Measurements from ENCODE around the gene ADD3. TPM values are rescaled to one million over a fixed set of nuclear protein-coding genes. Genes with fewer than 3 reads are reported as not detected.
"Not testable (repeated sequence)": the region's sequence is repeated elsewhere in the genome, so short reads cannot be mapped to it uniquely, and the experiment has no call there.

Gene ADD3
- total RNA-seq, 3 donors from 2014 or later, result 14.5 to 18.8 (median 16.6) TPM

- H3K36me3 Mint-ChIP-seq (ENCODE audit: insufficient read depth), result peaks cover 33% of the 10 kb centered on the region
- H3K4me1 Mint-ChIP-seq (ENCODE audit: low read depth), result no peaks in the 10 kb centered on the region
- DNase-seq, result no peak
- ATAC-seq, result no peak
- no peak overlapping the region for H3K4me3 Mint-ChIP-seq
- no peaks in the 10 kb centered on the region for H3K27me3 Mint-ChIP-seq (ENCODE audit: low read depth)
- no peaks in the 10 kb centered on the region for H3K9me3 Mint-ChIP-seq
Observed at GRCh38 chr10:110129490-110129889, 121.7 kb downstream of the ADD3 start.

- H3K4me3 Mint-ChIP-seq, result no peak overlapping the region
- H3K4me1 Mint-ChIP-seq (ENCODE audit: low read depth), result peaks cover 17% of the 10 kb centered on the region
- H3K9me3 Mint-ChIP-seq, result no peaks in the 10 kb centered on the region
- H3K27me3 Mint-ChIP-seq (ENCODE audit: low read depth), result no peaks in the 10 kb centered on the region
- DNase-seq (no peak), ATAC-seq (no peak)
- H3K36me3 Mint-ChIP-seq (ENCODE audit: insufficient read depth), result peaks cover 13% of the 10 kb centered on the region
Observed at GRCh38 chr10:110134917-110135316, 127.1 kb downstream of the ADD3 start.

- not testable (repeated sequence) for DNase-seq; ATAC-seq; H3K27me3 Mint-ChIP-seq (ENCODE audit: low read depth); H3K9me3 Mint-ChIP-seq; H3K4me3 Mint-ChIP-seq
- peaks cover 17% of the 10 kb centered on the region for H3K4me1 Mint-ChIP-seq (ENCODE audit: low read depth)
- peaks cover 11% of the 10 kb centered on the region for H3K36me3 Mint-ChIP-seq (ENCODE audit: insufficient read depth)
Observed at GRCh38 chr10:110135836-110136235, 128.1 kb downstream of the ADD3 start.

GRCh38 chr10:110137142-110137545 is 129.4 kb downstream of the ADD3 start:
- DNase-seq, result no peak
- Mint-ChIP-seq H3K4me3 (no peak overlapping the region), H3K4me1 (ENCODE audit: low read depth) (peaks cover 27% of the 10 kb centered on the region), H3K9me3 (no peaks in the 10 kb centered on the region), H3K27me3 (ENCODE audit: low read depth) (no peaks in the 10 kb centered on the region), H3K36me3 (ENCODE audit: insufficient read depth) (peaks cover 6% of the 10 kb centered on the region)
- peak; percentile 76 for ATAC-seq

- H3K4me3 Mint-ChIP-seq, result no peak overlapping the region
- H3K27me3 Mint-ChIP-seq (ENCODE audit: low read depth), result no peaks in the 10 kb centered on the region
- no peaks in the 10 kb centered on the region for H3K9me3 Mint-ChIP-seq
- peak; percentile 56 to 59 for ATAC-seq
- H3K4me1 Mint-ChIP-seq (ENCODE audit: low read depth), result peaks cover 38% of the 10 kb centered on the region
- DNase-seq, result no peak
- peaks cover under 1% of the 10 kb centered on the region for H3K36me3 Mint-ChIP-seq (ENCODE audit: insufficient read depth)
Observed at GRCh38 chr10:110138197-110138812, 130.5 kb downstream of the ADD3 start.

- H3K36me3 Mint-ChIP-seq (ENCODE audit: insufficient read depth), result no peaks in the 10 kb centered on the region
- H3K4me3 Mint-ChIP-seq, result no peak overlapping the region
- peaks cover 4% of the 10 kb centered on the region for H3K27me3 Mint-ChIP-seq (ENCODE audit: low read depth)
- ATAC-seq, result no peak
- H3K9me3 Mint-ChIP-seq, result no peaks in the 10 kb centered on the region
- peaks cover 40% of the 10 kb centered on the region for H3K4me1 Mint-ChIP-seq (ENCODE audit: low read depth)
- DNase-seq, result no peak
Observed at GRCh38 chr10:110141185-110141584, 133.4 kb downstream of the ADD3 start.

- Mint-ChIP-seq H3K4me3 (no peak overlapping the region), H3K9me3 (no peaks in the 10 kb centered on the region), H3K36me3 (ENCODE audit: insufficient read depth) (no peaks in the 10 kb centered on the region), H3K27me3 (ENCODE audit: low read depth) (peaks cover 8% of the 10 kb centered on the region), H3K4me1 (ENCODE audit: low read depth) (peaks cover 36% of the 10 kb centered on the region)
- DNase-seq (no peak), ATAC-seq (no peak)
Observed at GRCh38 chr10:110141871-110142635, 134.3 kb downstream of the ADD3 start.

- Mint-ChIP-seq H3K27me3 (ENCODE audit: low read depth) (peaks cover 10% of the 10 kb centered on the region), H3K36me3 (ENCODE audit: insufficient read depth) (no peaks in the 10 kb centered on the region), H3K9me3 (no peaks in the 10 kb centered on the region), H3K4me3 (no peak overlapping the region), H3K4me1 (ENCODE audit: low read depth) (peaks cover 27% of the 10 kb centered on the region)
- ATAC-seq (no peak), DNase-seq (no peak)
Observed at GRCh38 chr10:110142965-110143364, 135.2 kb downstream of the ADD3 start.

- Mint-ChIP-seq H3K9me3 (no peaks in the 10 kb centered on the region), H3K36me3 (ENCODE audit: insufficient read depth) (no peaks in the 10 kb centered on the region), H3K27me3 (ENCODE audit: low read depth) (peaks cover 19% of the 10 kb centered on the region), H3K4me1 (ENCODE audit: low read depth) (peaks cover 23% of the 10 kb centered on the region), H3K4me3 (no peak overlapping the region)
- ATAC-seq, result no peak
- DNase-seq, result no peak
Observed at GRCh38 chr10:110144507-110144906, 136.7 kb downstream of the ADD3 start.

- Mint-ChIP-seq H3K4me3 (no peak overlapping the region), H3K27me3 (ENCODE audit: low read depth) (peaks cover 43% of the 10 kb centered on the region), H3K36me3 (ENCODE audit: insufficient read depth) (no peaks in the 10 kb centered on the region), H3K4me1 (ENCODE audit: low read depth) (peaks cover 5% of the 10 kb centered on the region), H3K9me3 (no peaks in the 10 kb centered on the region)
- no peak for DNase-seq
- peak; percentile 27 to 43 for ATAC-seq
Observed at GRCh38 chr10:110147961-110148360, 140.2 kb downstream of the ADD3 start.

GRCh38 chr10:110149259-110149658 is 141.5 kb downstream of the ADD3 start:
- DNase-seq (no peak), ATAC-seq (no peak)
- Mint-ChIP-seq H3K9me3 (no peaks in the 10 kb centered on the region), H3K4me1 (ENCODE audit: low read depth) (peaks cover 6% of the 10 kb centered on the region), H3K36me3 (ENCODE audit: insufficient read depth) (no peaks in the 10 kb centered on the region), H3K4me3 (no peak overlapping the region), H3K27me3 (ENCODE audit: low read depth) (peaks cover 56% of the 10 kb centered on the region)

- DNase-seq, result no peak
- H3K4me1 Mint-ChIP-seq (ENCODE audit: low read depth), result peaks cover 6% of the 10 kb centered on the region
- no peaks in the 10 kb centered on the region for H3K36me3 Mint-ChIP-seq (ENCODE audit: insufficient read depth)
- peaks cover 62% of the 10 kb centered on the region for H3K27me3 Mint-ChIP-seq (ENCODE audit: low read depth)
- ATAC-seq, result no peak
- no peaks in the 10 kb centered on the region for H3K9me3 Mint-ChIP-seq
- H3K4me3 Mint-ChIP-seq, result no peak overlapping the region
Observed at GRCh38 chr10:110150046-110150445, 142.3 kb downstream of the ADD3 start.

- no peak for ATAC-seq
- peaks cover 66% of the 10 kb centered on the region for H3K27me3 Mint-ChIP-seq (ENCODE audit: low read depth)
Observed at GRCh38 chr10:110150981-110151380, 143.2 kb downstream of the ADD3 start.

GRCh38 chr10:110151467-110151866 is 143.7 kb downstream of the ADD3 start:
- no peak for ATAC-seq
- peaks cover 67% of the 10 kb centered on the region for H3K27me3 Mint-ChIP-seq (ENCODE audit: low read depth)

More at GRCh38 chr10:110150981-110151380, 143.2 kb downstream of the ADD3 start:
- Mint-ChIP-seq H3K9me3 (no peaks in the 10 kb centered on the region), H3K4me3 (no peak overlapping the region), H3K4me1 (ENCODE audit: low read depth) (peaks cover 9% of the 10 kb centered on the region), H3K36me3 (ENCODE audit: insufficient read depth) (no peaks in the 10 kb centered on the region)
- no peak for DNase-seq

GRCh38 chr10:110151971-110152370 is 144.2 kb downstream of the ADD3 start:
- Mint-ChIP-seq H3K4me1 (ENCODE audit: low read depth) (peaks cover 18% of the 10 kb centered on the region), H3K27me3 (ENCODE audit: low read depth) (peaks cover 69% of the 10 kb centered on the region), H3K4me3 (no peak overlapping the region), H3K9me3 (no peaks in the 10 kb centered on the region), H3K36me3 (ENCODE audit: insufficient read depth) (no peaks in the 10 kb centered on the region)
- DNase-seq, result no peak
- no peak for ATAC-seq

More at GRCh38 chr10:110151467-110151866, 143.7 kb downstream of the ADD3 start:
- H3K36me3 Mint-ChIP-seq (ENCODE audit: insufficient read depth), result no peaks in the 10 kb centered on the region
- peaks cover 13% of the 10 kb centered on the region for H3K4me1 Mint-ChIP-seq (ENCODE audit: low read depth)
- no peaks in the 10 kb centered on the region for H3K9me3 Mint-ChIP-seq
- no peak for DNase-seq
- H3K4me3 Mint-ChIP-seq, result no peak overlapping the region

Data from activated T-cell treated with anti-CD3 and anti-CD28 coated beads, Interleukin-2, amount 50 U/mL, for 4 hours (primary cell).